ENCODE data around the gene OPHN1. TPM values are rescaled to one million over a fixed set of nuclear protein-coding genes. Genes with fewer than 3 reads are reported as not detected.

Gene OPHN1
- total and polyA plus RNA-seq, 10 of the 15 experiments (the other 5 are each of a cell fraction or from before 2014, with no cell fraction given): under 0.01 to 0.03 (median 0.03) TPM; not detected in 6

DNA sequence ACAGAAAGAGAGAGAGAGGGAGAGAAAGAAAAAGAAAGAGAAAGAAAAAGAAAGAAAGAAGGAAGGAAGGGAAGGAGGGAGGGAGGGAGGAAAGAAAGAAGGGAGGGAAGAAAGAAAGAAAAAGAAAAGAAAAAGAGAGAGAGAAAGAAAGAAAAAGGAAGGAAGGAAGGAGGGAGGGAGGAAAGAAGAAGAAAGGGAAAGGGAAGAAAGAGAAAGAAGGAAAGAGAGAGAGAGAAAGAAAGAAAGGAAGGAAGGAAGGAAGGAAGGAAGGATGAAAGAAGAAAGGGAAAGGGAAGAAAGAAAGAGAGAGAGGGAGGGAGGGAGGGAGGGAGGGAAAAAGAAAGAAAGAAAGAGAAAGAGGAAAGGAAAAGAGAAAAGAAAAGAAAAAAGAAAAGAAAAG, 10.8 kb downstream of the OPHN1 start:
- Histone ChIP-seq H3K27ac (ENCODE audit: control insufficient read depth, insufficient read depth) (no peak overlapping the region), H3K27me3 (replicated peaks in 1 of 2; ENCODE audit: control insufficient read depth in 2 of 2, insufficient read depth in 2 of 2, low read length in 1 of 2) (no peaks in the 10 kb centered on the region), H3K9me3 (replicated peaks; ENCODE audit: control insufficient read depth, insufficient read depth, low read length) (no peaks in the 10 kb centered on the region), H3K4me2 (ENCODE audit: control insufficient read depth, insufficient read depth) (no peak overlapping the region), H3K79me2 (ENCODE audit: control insufficient read depth, insufficient read depth, low read length) (no peaks in the 10 kb centered on the region), H3K4me3 (no peak overlapping the region), H3K4me1 (ENCODE audit: control insufficient read depth, insufficient read depth, low read length) (no peaks in the 10 kb centered on the region), H4K20me1 (ENCODE audit: control insufficient read depth, insufficient read depth) (no peaks in the 10 kb centered on the region), H3K36me3 (ENCODE audit: control insufficient read depth in 2 of 2, insufficient read depth in 2 of 2, low read length in 1 of 2) (no peaks in the 10 kb centered on the region), H2AFZ (ENCODE audit: control insufficient read depth, low read depth, low read length) (no peak overlapping the region), H3K9ac (ENCODE audit: control insufficient read depth, insufficient read depth, low read length) (no peak overlapping the region)
- DNase-seq (ENCODE audit: low read depth, low spot score): no peak
- TF ChIP-seq SMAD1 (IDR thresholded peaks at IDR 0.05; ENCODE audit: low read depth, partially characterized antibody) (no peak), ESRRA (IDR thresholded peaks at IDR 0.05; ENCODE audit: low read length) (no peak), NFYA (IDR thresholded peaks at IDR 0.05; ENCODE audit: borderline replicate concordance, low read depth, low read length) (no peak), BRCA1 (IDR thresholded peaks at IDR 0.05; ENCODE audit: low read depth, low read length) (no peak), POLR2A (IDR thresholded peaks at IDR 0.05; ENCODE audit: low read depth, low read length) (no peak), SREBF1 (IDR thresholded peaks at IDR 0.05; ENCODE audit: low read length) (no peak)
- FAIRE-seq: no peak
- SMC1A ChIA-PET (ENCODE audit: uncharacterized antibody, unreplicated experiment): no interaction called here
- RAD21 ChIA-PET (ENCODE audit: unreplicated experiment): no interaction called here
- POLR2A ChIA-PET: no interaction called here
- intact Hi-C loops (cut with micrococcal nuclease; ENCODE audit: unreplicated experiment): no loop called here
- ATAC-seq: no peak
- CTCF ChIA-PET: no interaction called here
- in situ Hi-C loops (cut with MboI): no loop called here
- BruUV-seq (replicated peaks): no TSS peak

DNA sequence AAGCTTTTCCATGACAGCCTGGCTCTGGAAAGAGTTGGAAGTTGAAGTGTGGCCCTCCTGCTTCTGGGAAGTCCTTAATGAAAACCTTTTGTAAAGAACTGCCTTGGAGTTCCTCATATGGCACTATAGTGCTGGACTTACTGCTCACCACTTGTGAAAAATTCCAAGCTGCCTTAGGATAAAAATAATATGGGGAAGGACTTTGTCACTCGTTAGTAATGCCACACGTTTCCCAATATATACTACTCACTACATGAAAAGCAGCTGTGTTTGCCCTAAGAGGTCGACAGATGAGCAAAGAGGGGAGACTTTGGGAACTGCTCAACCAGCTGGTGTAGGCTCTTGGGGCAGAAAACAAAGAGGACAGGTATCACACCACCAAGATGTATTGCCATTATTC, 11.7 kb downstream of the OPHN1 start:
- CTCF ChIA-PET: no interaction called here
- in situ Hi-C loops (cut with MboI): no loop called here
- FAIRE-seq: no peak
- Histone ChIP-seq H3K9ac (ENCODE audit: control insufficient read depth, insufficient read depth, low read length) (no peak overlapping the region), H3K4me1 (ENCODE audit: control insufficient read depth, insufficient read depth, low read length) (no peaks in the 10 kb centered on the region), H3K27ac (ENCODE audit: control insufficient read depth, insufficient read depth) (no peak overlapping the region), H3K9me3 (replicated peaks; ENCODE audit: control insufficient read depth, insufficient read depth, low read length) (no peaks in the 10 kb centered on the region), H2AFZ (ENCODE audit: control insufficient read depth, low read depth, low read length) (no peak overlapping the region), H3K27me3 (replicated peaks in 1 of 2; ENCODE audit: control insufficient read depth in 2 of 2, insufficient read depth in 2 of 2, low read length in 1 of 2) (no peaks in the 10 kb centered on the region), H3K4me3 (no peak overlapping the region), H3K79me2 (ENCODE audit: control insufficient read depth, insufficient read depth, low read length) (no peaks in the 10 kb centered on the region), H3K36me3 (ENCODE audit: control insufficient read depth in 2 of 2, insufficient read depth in 2 of 2, low read length in 1 of 2) (no peaks in the 10 kb centered on the region), H3K4me2 (ENCODE audit: control insufficient read depth, insufficient read depth) (no peak overlapping the region), H4K20me1 (ENCODE audit: control insufficient read depth, insufficient read depth) (no peaks in the 10 kb centered on the region)
- 0% methylated on average over 3 of the region's 3 CpGs for WGBS (ENCODE audit: insufficient coverage, insufficient replicate concordance, low lambda C conversion rate, missing lambda C conversion rate)
- intact Hi-C loops (cut with micrococcal nuclease; ENCODE audit: unreplicated experiment): no loop called here
- POLR2A ChIA-PET: no interaction called here
- BruUV-seq (replicated peaks): no TSS peak
- no peak for TF ChIP-seq NRF1 (conservative IDR thresholded peaks at IDR 0.05; ENCODE audit: low read depth, low read length)
- ATAC-seq: no peak
- SMC1A ChIA-PET (ENCODE audit: uncharacterized antibody, unreplicated experiment): no interaction called here
- RAD21 ChIA-PET (ENCODE audit: unreplicated experiment): no interaction called here
- DNase-seq (ENCODE audit: low read depth, low spot score): no peak
